Measurements from ENCODE around the gene CDO1. TPM values are rescaled to one million over a fixed set of nuclear protein-coding genes. Genes with fewer than 3 reads are reported as not detected.

CDO1 gene
- total and polyA plus RNA-seq, 8 donors: 1.0 to 8.6 (median 3.9) TPM; not detected in 4

DNA sequence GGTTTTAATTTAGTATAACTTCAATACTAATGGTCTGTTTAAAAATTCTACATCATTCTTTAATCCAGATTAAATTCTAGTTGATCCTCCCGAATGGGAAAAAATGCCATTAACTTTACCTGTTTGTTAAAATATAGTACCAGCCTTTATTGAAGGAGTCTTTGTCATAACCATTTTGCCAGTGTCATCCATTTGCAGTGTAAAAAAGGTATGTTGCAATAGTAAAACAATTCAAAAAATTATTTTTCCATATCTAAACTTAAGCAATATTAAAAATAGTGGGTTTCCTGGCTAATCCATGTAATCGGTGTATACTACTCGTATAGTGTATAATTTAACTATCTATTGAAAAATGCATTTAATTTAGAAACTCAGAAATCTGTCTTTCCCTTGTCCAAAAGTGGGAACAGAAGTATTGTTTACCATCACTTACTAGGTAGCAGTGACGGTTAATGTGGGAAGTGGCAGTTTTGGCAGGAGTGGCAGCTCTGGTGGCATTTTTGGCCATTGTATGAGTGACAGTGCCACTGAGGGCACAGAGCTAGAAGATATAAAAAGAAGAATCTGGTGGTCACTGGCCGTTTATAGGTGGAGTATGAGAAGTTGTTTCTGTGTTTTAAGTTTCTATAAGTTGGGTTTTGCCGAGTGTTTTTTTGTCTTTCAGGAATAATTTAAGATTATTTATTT, 27.1 kb upstream of the CDO1 start:
- peak overlapping the region; percentile 65 to 94 (median 87) for H3K4me3 ChIP-seq
- H3K9me3 ChIP-seq: no peaks in the 10 kb centered on the region
- peaks cover 34 to 78% (median 56%) of the 10 kb centered on the region in 4 donors for H3K4me1 ChIP-seq
- H3K36me3 ChIP-seq: no peaks in the 10 kb centered on the region
- H3K27ac ChIP-seq: no peak overlapping the region
- no peaks in the 10 kb centered on the region for H3K27me3 ChIP-seq
- 50 to 72% (median 56%) methylated on average over 6 of the region's 6 CpGs for WGBS, 5 donors
- TF ChIP-seq, protein P1, sequence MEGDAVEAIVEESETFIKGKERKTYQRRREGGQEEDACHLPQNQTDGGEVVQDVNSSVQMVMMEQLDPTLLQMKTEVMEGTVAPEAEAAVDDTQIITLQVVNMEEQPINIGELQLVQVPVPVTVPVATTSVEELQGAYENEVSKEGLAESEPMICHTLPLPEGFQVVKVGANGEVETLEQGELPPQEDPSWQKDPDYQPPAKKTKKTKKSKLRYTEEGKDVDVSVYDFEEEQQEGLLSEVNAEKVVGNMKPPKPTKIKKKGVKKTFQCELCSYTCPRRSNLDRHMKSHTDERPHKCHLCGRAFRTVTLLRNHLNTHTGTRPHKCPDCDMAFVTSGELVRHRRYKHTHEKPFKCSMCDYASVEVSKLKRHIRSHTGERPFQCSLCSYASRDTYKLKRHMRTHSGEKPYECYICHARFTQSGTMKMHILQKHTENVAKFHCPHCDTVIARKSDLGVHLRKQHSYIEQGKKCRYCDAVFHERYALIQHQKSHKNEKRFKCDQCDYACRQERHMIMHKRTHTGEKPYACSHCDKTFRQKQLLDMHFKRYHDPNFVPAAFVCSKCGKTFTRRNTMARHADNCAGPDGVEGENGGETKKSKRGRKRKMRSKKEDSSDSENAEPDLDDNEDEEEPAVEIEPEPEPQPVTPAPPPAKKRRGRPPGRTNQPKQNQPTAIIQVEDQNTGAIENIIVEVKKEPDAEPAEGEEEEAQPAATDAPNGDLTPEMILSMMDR (IDR thresholded peaks at IDR 0.05): no peak
- TF ChIP-seq POLR2AphosphoS5 (IDR thresholded peaks at IDR 0.05): no peak
- no peak for TF ChIP-seq POLR2A (IDR thresholded peaks at IDR 0.05)
- TF ChIP-seq EP300 (IDR thresholded peaks at IDR 0.05): no peak
- no peak for DNase-seq
- intact Hi-C loops (cut with DNase I; ENCODE audit: low total_unique reads): no loop called here

DNA sequence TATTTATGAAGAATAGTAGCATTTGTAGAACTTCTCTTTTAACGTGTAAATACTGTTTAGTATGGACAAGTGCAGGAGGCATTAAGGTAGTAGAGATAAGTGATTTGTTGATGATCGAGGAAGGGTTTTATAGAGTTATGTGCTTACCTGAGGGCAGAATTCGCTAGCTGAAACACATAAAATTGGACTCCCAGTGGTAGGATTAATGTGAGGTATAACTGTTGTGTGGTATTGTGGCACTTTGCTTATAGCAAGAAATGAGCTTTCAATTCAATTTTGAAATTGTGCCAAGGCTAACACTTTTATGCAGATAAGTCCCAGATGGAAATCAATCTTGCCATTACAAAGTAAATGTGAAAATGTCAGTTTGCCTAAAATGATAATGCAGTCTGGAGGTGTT, 26.5 kb upstream of the CDO1 start:
- peak overlapping the region in 4 of 5 donors; percentile 88 to 97 (median 94) for H3K27ac ChIP-seq
- H3K4me3 ChIP-seq: peak overlapping the region; percentile 65 to 94 (median 87)
- DNase-seq: peak in 1 of 2 donors; percentile 29
- WGBS, 5 donors: 6 to 12% (median 12%) methylated on average over 3 of the region's 3 CpGs
- peaks cover 34 to 80% (median 61%) of the 10 kb centered on the region in 4 donors for H3K4me1 ChIP-seq
- H3K27me3 ChIP-seq: no peaks in the 10 kb centered on the region
- no peaks in the 10 kb centered on the region for H3K36me3 ChIP-seq
- H3K9me3 ChIP-seq: no peaks in the 10 kb centered on the region
- TF ChIP-seq, protein P1 (IDR thresholded peaks at IDR 0.05): no peak
- TF ChIP-seq POLR2A (IDR thresholded peaks at IDR 0.05) (no peak), POLR2AphosphoS5 (IDR thresholded peaks at IDR 0.05) (no peak), EP300 (IDR thresholded peaks at IDR 0.05) (no peak)
- intact Hi-C loops (cut with DNase I; ENCODE audit: low total_unique reads): no loop called here

DNA sequence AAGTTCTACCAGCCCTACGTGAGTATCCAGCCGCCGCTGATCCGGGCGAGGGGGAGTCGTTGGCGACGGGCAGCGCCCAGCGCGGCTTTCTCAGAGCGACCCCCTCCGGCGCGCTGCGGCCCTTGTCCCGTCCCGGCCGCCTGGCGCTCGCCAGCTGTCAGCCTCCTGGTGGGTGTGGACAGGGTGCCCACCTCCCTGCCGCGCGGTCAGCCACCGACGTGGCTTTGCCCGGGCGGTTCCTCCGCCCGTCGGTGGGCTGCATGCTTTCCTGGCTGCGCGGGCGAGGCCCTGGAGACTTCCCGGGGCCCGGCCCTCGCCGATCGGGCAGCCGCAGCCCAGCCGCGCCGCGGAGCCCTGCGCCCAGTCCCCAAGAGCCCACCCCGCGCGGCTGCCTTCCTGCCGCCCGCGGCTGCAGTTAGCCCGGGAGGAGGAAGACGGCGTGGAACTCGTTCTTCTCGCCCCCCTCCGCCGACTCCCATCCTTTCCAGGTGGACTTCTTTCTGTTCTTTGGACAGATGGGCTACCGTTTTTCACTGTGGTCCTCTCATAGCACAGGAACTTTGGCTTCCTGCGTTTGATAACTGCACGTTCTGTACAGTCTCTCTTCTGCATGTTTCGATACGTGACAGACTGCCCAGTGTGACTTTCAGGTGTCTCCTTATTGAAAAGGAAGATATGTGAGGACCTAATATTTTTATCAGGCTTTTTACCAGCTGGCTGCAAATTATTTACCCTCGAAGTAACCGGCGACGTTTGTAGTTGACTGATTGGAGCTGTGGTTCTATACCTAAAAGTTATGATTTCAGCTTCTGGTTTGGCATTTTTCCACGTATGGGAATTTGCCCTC, 25.9 kb upstream of the CDO1 start:
- Histone ChIP-seq H3K36me3 (peaks cover 0 to 5% (median 3%) of the 10 kb centered on the region in 4 donors), H3K9me3 (no peaks in the 10 kb centered on the region), H3K4me1 (peaks cover 34 to 79% (median 64%) of the 10 kb centered on the region in 4 donors), H3K27me3 (no peaks in the 10 kb centered on the region), H3K27ac (peak overlapping the region; percentile 88 to 97 (median 95)), H3K4me3 (peak overlapping the region; percentile 65 to 94 (median 87))
- TF ChIP-seq EP300 (IDR thresholded peaks at IDR 0.05) (no peak), POLR2AphosphoS5 (IDR thresholded peaks at IDR 0.05) (no peak), POLR2A (IDR thresholded peaks at IDR 0.05) (no peak)
- TF ChIP-seq, protein P1 (IDR thresholded peaks at IDR 0.05): no peak
- 0 to 1% (median 0%) methylated on average over 24 to 68 of the region's 68 CpGs for WGBS, 5 donors
- DNase-seq: no peak
- intact Hi-C loops (cut with DNase I; ENCODE audit: low total_unique reads): no loop called here

DNA sequence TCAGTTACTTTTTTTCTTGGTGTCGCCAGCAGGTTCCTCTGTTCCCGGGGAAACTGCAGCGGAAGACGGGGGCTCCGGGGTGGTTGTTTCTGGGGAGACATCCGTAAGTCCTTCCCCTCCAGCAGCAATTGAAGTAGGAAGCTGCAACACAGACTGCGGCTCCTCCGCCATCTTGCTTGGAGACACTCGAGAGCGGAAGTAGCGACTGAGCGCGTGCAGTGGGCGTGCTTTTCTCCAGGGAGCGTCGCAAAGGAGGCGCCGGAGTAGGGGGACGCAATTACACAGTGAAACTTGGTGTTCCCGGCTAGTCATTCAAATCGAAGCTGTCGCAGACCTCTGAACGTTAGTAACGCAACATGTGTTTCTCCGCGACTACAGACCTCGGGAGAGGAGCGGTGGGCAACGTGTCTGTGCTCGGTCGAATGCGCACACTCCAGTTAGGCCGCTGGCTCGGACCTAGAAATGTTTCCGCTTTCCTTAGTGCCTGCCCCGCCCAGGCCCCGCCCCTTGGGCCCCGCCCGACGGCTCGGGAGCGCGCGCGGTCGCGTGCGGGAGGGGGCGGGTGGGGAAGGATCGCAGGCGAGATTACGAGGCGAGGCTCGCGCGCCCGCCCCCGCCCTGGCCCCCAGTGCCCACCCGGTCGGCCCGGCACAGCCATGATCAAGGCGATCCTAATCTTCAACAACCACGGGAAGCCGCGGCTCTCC, 25.1 kb upstream of the CDO1 start, which contains the start of the genes AP3S1 and ATG12:
Gene AP3S1, plus strand, starts transcription at position 554 of the 707 bp plus-strand sequence. Its CDS starts 103 bp downstream, at position 657.
Gene ATG12, minus strand, starts transcription at position 184 of the 707 bp plus-strand sequence. Its CDS starts 13 bp downstream, at position 171.
- Histone ChIP-seq H3K4me3 (peak within 1 kb of the TSS; percentile 65 to 94 (median 87)), H3K36me3 (peaks cover 8 to 13% (median 11%) of the 10 kb centered on the region in 4 donors), H3K4me1 (peaks cover 34 to 79% (median 63%) of the 10 kb centered on the region in 4 donors), H3K27ac (peak within 1 kb of the TSS; percentile 88 to 97 (median 95)), H3K9me3 (no peaks in the 10 kb centered on the region), H3K27me3 (no peaks in the 10 kb centered on the region)
- TF ChIP-seq POLR2AphosphoS5 (IDR thresholded peaks at IDR 0.05) (peak; percentile 92 to 96 (median 92)), POLR2A (IDR thresholded peaks at IDR 0.05) (peak in 2 of 4 donors; percentile 74 to 78), EP300 (IDR thresholded peaks at IDR 0.05) (peak; percentile 41)
- TF ChIP-seq, protein P1 (IDR thresholded peaks at IDR 0.05): peak in 1 of 7 experiments; percentile 20
- WGBS, 5 donors: 3 to 10% (median 8%) methylated on average over 11 to 65 of the region's 65 CpGs
- intact Hi-C loops (cut with DNase I; ENCODE audit: low total_unique reads): no loop called here
- DNase-seq: peak; percentile 90 to 97

Data from stomach (tissue), 9 donors.